ENCODE data around the gene HNRNPA3.

GRCh38 chr2:177264209-177264692, 51.7 kb downstream of the HNRNPA3 start:
- TF ChIP-seq CTCF (IDR thresholded peaks at IDR 0.05; ENCODE audit: low read depth, low read length) (no peak), POLR2A (IDR thresholded peaks at IDR 0.05; ENCODE audit: extremely low read depth, insufficient read length) (no peak), MYC (IDR thresholded peaks at IDR 0.05; ENCODE audit: low read depth, low read length) (no peak), MAX (IDR thresholded peaks at IDR 0.05; ENCODE audit: low read depth, low read length) (no peak; the same call in 1 of the 2 replicates)

All from NB4 (cell line).